Right lobe of liver (tissue), 4 donors: Measurements from ENCODE around the gene ZIC2.

Experiments used
- POLR2A ChIP-seq: fragments of 450-650 bp; IDR thresholded peaks from one replicate; pipeline ENCODE4 v1.6.1; 2017; ENCODE audit warnings: antibody characterized with exemption, mild to moderate bottlenecking
- TF ChIP-seq, protein P1 (sequence below), 4 donors: fragments of 200-600 bp in 3 of 4; fragments of 450-650 bp in 1 of 4; IDR thresholded peaks; one replicate each; pipeline versions ENCODE4 v1.5.1 to v1.8.0; 2016 to 2022; ENCODE audit warnings: antibody characterized with exemption in 4 of 4, mild to moderate bottlenecking in 2 of 4
- donor health status: DM: no; HTN: no; CAD: no.
- donor health status: DM: no; HTN: no; CAD: no.
- donor health status: DM: no; HTN: yes; CAD: no.

DNA sequence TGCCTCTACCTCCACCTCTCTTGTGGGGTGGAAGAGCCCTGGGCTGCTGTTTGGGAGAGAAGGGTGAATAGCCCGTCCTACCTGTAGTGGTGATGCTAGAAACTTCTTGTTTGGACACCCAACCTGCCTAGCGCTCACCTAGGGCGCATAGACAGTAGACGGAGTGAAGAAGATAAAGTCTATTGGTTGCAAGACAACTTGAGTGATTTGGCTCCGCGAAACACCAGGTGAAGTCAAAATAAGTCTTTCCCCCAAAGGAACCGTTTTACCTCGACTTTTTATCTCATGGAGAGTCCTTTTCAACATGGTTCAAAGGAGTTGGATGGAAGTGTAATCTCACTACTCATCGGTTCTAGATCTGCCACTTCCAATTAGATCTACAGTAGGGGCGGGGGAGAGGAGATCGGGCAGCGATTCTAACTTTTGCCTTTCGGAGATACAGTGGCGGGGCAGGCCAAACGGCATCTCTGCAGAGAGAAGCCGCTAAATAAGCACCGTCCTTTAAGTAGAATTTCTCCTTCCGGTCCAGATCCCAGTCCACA, 9.3 kb upstream of the ZIC2 start:
- TF ChIP-seq POLR2A = no peak
- TF ChIP-seq, protein P1, sequence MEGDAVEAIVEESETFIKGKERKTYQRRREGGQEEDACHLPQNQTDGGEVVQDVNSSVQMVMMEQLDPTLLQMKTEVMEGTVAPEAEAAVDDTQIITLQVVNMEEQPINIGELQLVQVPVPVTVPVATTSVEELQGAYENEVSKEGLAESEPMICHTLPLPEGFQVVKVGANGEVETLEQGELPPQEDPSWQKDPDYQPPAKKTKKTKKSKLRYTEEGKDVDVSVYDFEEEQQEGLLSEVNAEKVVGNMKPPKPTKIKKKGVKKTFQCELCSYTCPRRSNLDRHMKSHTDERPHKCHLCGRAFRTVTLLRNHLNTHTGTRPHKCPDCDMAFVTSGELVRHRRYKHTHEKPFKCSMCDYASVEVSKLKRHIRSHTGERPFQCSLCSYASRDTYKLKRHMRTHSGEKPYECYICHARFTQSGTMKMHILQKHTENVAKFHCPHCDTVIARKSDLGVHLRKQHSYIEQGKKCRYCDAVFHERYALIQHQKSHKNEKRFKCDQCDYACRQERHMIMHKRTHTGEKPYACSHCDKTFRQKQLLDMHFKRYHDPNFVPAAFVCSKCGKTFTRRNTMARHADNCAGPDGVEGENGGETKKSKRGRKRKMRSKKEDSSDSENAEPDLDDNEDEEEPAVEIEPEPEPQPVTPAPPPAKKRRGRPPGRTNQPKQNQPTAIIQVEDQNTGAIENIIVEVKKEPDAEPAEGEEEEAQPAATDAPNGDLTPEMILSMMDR (IDR thresholded peaks at IDR 0.05) = no peak
